Activated CD4-positive, alpha-beta memory T cell treated with anti-CD3 and anti-CD28 coated beads for 36 hours (primary cell): Measurements from ENCODE around the gene HELZ2. TPM values are rescaled to one million over a fixed set of nuclear protein-coding genes. Genes with fewer than 3 reads are reported as not detected.

Experiments
- CTCF ChIA-PET: fragments of 350-600 bp; sonication (Branson Sonifier 250); formaldehyde crosslinking; loops from one replicate; lab custom pipeline; 2021; ENCODE audit warnings: antibody characterized with exemption, inconsistent platforms; lab: Charles Lee
- POLR2A ChIA-PET: fragments of 350-600 bp; sonication (Branson Sonifier 250); formaldehyde crosslinking; loops from one replicate; lab custom pipeline; 2021; ENCODE audit warnings: antibody characterized with exemption; lab: Charles Lee
- DNase-seq: peaks from one replicate; pipeline ENCODE4 v3.0.0-alpha.2; 2020
- H3K27ac Mint-ChIP-seq: one replicate; pipeline ENCODE4 v1.8.0; 2021; ENCODE audit warnings: mixed read lengths
- H3K27me3 Mint-ChIP-seq: one replicate; pipeline ENCODE4 v1.8.0; 2021; ENCODE audit warnings: mixed read lengths
- H3K36me3 Mint-ChIP-seq: one replicate; pipeline ENCODE4 v1.8.0; 2021; ENCODE audit warnings: mixed read lengths
- H3K4me1 Mint-ChIP-seq: one replicate; pipeline ENCODE4 v1.8.0; 2021; ENCODE audit warnings: low read depth, mixed read lengths
- H3K4me3 Mint-ChIP-seq: one replicate; pipeline ENCODE4 v1.8.0; 2021; ENCODE audit warnings: mild to moderate bottlenecking, mixed read lengths
- H3K9me3 Mint-ChIP-seq: one replicate; pipeline ENCODE4 v1.8.0; 2021; ENCODE audit warnings: mixed read lengths
- intact Hi-C: fragments of 100-400 bp; cut with micrococcal nuclease; formaldehyde crosslinking; loops from one replicate; pipeline ENCODE4 v1.15.1; 2023
- total RNA-seq, 2 experiments: library from RNA; stranded (reverse); gene quantifications; one replicate each; pipeline ENCODE4 v1.2.3, GENCODE V29; 2021

Gene HELZ2
- total RNA-seq, 2 experiments from 2014 or later, result 28.5 to 32.2 TPM

DNA sequence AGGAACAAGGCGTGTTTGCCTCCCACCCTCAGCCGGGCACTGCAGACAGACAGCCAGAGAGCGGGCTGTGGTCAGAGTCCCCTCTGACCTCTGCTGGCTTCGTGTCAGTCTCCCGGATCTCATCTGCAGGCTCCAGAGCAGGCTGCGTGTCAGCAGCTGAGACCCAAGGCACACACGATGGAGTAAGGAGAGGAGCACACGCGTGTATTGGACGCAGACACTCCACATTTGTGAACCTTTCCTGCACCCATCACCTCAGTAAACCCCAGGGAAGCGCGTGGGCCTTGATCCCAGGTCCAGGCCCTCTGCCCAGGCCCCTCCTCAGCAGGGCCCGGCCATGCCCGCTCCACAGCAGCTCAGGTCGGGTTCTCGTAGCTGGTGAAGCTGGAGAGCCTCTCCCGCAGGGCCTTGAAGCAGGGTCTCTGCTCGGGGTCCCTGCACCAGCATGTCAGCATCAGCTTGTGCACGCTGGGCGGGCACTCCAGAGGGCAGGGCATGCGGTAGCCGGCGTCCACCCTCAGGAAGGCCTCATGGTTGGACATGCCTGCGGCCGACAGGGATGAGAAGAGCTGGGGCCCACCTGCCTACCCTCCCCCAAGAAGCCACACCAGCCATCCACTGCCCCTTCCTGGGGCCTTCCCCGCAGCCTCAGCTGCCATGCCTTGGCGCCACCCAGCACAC, 44.7 kb downstream of the HELZ2 start:
- intact Hi-C loops, result no loop called here
- Mint-ChIP-seq H3K36me3 (no peaks in the 10 kb centered on the region), H3K9me3 (peaks cover 1% of the 10 kb centered on the region), H3K27me3 (no peaks in the 10 kb centered on the region), H3K4me1 (peaks cover 18% of the 10 kb centered on the region), H3K27ac (no peak overlapping the region), H3K4me3 (no peak overlapping the region)
- ChIA-PET CTCF (interaction anchor here (0.6 to 1.4 kb wide), 5 partner anchors 8 to 444 kb away, joined by 3 to 9 read pairs (median 4); partner anchors contain the start of gene PTK6), POLR2A (interaction anchor here (2.0 to 2.1 kb wide), 2 partner anchors 9 kb away, joined by 8 to 12 read pairs; partner anchors contain the start of genes PPDPF and PTK6)
- no peak for DNase-seq

DNA sequence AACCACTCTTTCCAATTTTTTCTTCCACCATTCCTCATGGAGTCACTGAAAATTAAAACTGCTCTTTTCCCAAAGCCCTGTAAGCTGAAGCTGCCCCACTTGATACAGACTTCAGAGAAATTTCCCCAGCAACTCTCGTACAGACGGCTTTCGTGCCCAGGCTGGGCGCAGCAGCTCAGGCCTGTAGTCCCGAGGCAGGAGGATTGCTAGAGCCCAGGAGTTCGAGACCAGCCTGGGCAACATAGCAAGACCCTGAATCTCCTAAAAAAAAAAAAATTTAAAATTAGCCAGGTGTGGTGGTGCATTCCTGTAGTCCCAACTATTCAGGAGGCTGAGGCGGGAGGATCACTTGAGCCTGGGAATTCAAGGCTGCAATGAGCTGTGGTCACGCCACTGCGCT, 46.9 kb downstream of the HELZ2 start:
- CTCF ChIA-PET, result interaction anchor here (0.7 to 1.4 kb wide), 2 partner anchors 19 to 33 kb away, joined by 3 read pairs; no protein-coding TSS in a partner anchor
- POLR2A ChIA-PET, result no interaction called here
- DNase-seq, result no peak

DNA sequence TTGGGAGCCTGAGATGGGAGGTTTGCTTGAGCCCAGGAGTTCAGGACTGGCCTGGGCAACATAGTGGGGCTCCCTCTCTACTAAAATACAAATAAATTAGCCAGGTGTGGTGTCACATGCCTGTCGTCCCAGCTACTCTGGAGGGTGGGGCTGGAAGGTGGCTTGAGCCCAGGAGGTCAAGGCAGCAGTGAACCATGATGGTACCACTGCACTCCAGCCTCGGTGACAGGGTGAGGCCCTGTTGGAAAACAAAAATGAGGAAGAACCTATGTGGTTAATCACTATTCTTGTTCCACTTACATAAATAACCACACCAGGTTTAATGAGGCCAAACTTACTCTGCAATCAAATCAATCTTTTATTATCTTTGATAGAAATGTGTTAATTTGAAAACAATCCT, 48.1 kb downstream of the HELZ2 start:
- Mint-ChIP-seq H3K4me3 (no peak overlapping the region), H3K27ac (no peak overlapping the region), H3K27me3 (no peaks in the 10 kb centered on the region), H3K4me1 (peaks cover 33% of the 10 kb centered on the region), H3K9me3 (peaks cover 13% of the 10 kb centered on the region), H3K36me3 (peaks cover 24% of the 10 kb centered on the region)
- no peak for DNase-seq
- CTCF ChIA-PET, result no interaction called here
- POLR2A ChIA-PET, result interaction anchor here (0.9 kb wide), 1 partner anchor 11 kb away, joined by 3 read pairs; the partner anchor contains the start of gene PTK6
- intact Hi-C loops, result no loop called here

More for the DNA sequence above, 46.9 kb downstream of the HELZ2 start:
- Mint-ChIP-seq H3K27me3 (no peaks in the 10 kb centered on the region), H3K36me3 (peaks cover 16% of the 10 kb centered on the region), H3K4me3 (no peak overlapping the region), H3K4me1 (peaks cover 30% of the 10 kb centered on the region), H3K9me3 (peaks cover 13% of the 10 kb centered on the region), H3K27ac (no peak overlapping the region)
- intact Hi-C loops, result no loop called here

DNA sequence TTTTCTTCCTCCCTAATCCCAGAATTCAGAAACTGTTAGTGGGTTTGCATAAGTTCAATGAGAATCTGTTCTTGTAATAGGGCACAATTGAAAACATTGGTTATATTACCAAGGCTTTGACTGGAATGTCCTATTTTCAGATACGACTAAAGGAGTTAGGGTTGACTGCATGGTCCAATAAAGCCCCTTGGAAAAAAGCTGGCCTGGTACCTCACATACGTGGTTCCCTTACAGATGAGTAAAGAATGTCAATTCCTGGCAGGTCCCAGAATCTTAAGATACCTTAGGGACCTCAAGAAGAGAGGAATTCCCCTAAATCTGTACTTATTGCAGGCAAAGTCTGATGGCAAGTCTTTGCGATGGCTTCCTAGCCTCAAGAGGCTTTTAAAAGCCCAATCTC, 48.9 kb downstream of the HELZ2 start:
- intact Hi-C loops, result no loop called here
- no peaks in the 10 kb centered on the region for H3K27me3 Mint-ChIP-seq
- H3K9me3 Mint-ChIP-seq, result peaks cover 13% of the 10 kb centered on the region
- H3K36me3 Mint-ChIP-seq, result peaks cover 24% of the 10 kb centered on the region
- ChIA-PET POLR2A (interaction anchor here (0.9 kb wide), 1 partner anchor 12 kb away, joined by 3 read pairs; the partner anchor contains the start of gene PTK6), CTCF (no interaction called here)
- peaks cover 33% of the 10 kb centered on the region for H3K4me1 Mint-ChIP-seq
- DNase-seq, result no peak
- H3K4me3 Mint-ChIP-seq, result no peak overlapping the region
- H3K27ac Mint-ChIP-seq, result no peak overlapping the region

Other genes starting within 250 kb of the HELZ2 start
- not detected for gene CHRNA4, start 212.9 kb downstream of the HELZ2 start, total RNA-seq
- gene KCNQ2, start 101.6 kb downstream of the HELZ2 start, total RNA-seq, result not detected
- 1 to 10 TPM; 1.1 to 1.7 TPM for gene EEF1A2, start 75.2 kb downstream of the HELZ2 start, total RNA-seq
- gene PPDPF, start 53.5 kb downstream of the HELZ2 start, total RNA-seq, result 100 to 1,000 TPM; 191 to 201 TPM
- under 1 TPM; 0.34 to 0.78 TPM for gene PTK6, start 36.9 kb downstream of the HELZ2 start, total RNA-seq
- not detected for gene SRMS, start 26.5 kb downstream of the HELZ2 start, total RNA-seq
- under 1 TPM; 0.55 to 0.61 TPM for gene FNDC11, start 20.1 kb downstream of the HELZ2 start, total RNA-seq
- gene GMEB2, start 52.9 kb upstream of the HELZ2 start, total RNA-seq, result 10 to 100 TPM; 13.6 to 14.0 TPM
- gene STMN3, start 79.2 kb upstream of the HELZ2 start, total RNA-seq, result 10 to 100 TPM; 17.3 to 18.0 TPM
- 10 to 100 TPM; 38.0 to 38.3 TPM for gene RTEL1, start 84.1 kb upstream of the HELZ2 start, total RNA-seq
- not detected for gene TNFRSF6B, start 122.4 kb upstream of the HELZ2 start, total RNA-seq
- 10 to 100 TPM; 54.6 to 58.4 TPM for gene ARFRP1, start 133.7 kb upstream of the HELZ2 start, total RNA-seq
- gene ZGPAT, start 133.8 kb upstream of the HELZ2 start, total RNA-seq, result 10 to 100 TPM; 28.7 to 29.9 TPM
- gene LIME1, start 162.4 kb upstream of the HELZ2 start, total RNA-seq, result 10 to 100 TPM; 14.7 to 17.6 TPM
- gene SLC2A4RG, start 165.5 kb upstream of the HELZ2 start, total RNA-seq, result 10 to 100 TPM; 58.9 to 59.0 TPM